ENCODE measurements around the gene ZNF649.

ZNF649 gene

GRCh38 chr19:51904331-51905165 lies at the start of gene ZNF649:
Gene ZNF649 (minus strand): TSS chr19:51905017. CDS start chr19:51900107, 4,910 bp downstream.
- TF ChIP-seq CTCF (IDR thresholded peaks at IDR 0.05; ENCODE audit: insufficient read depth, low read length, missing control alignments): no peak
- peak; percentile 31 for DNase-seq (ENCODE audit: low read depth, low spot score)
- POLR2A ChIA-PET: no interaction called here
- peak within 1 kb of the TSS; percentile 79 for H3K4me3 ChIP-seq (ENCODE audit: low read depth, low read length)
- CTCF ChIA-PET: interaction anchor here (1.7 kb wide), 1 partner anchor 14 kb away, joined by 6 read pairs; no protein-coding TSS in a partner anchor

DNA sequence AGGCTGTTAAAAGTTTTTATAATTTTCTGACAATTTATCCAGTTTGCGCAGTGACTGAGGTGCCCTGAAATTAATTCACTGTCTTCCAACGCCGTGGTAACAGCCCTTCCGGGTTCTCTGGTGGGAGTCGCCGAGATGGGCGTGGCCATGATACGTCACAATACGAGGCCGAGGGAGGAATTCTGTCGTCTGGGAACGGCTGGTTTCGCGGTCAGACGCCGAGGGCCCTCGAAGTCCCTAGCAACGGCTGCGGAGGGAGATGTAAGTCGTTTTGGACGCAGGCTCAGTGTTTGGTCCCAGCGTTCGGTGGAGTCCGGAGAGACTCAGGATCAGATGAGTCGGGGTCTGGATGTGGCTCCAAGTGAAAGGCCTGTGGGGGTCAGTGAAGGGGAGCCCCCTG lies 44.2 kb upstream of the ZNF649 start:
- CTCF ChIA-PET: no interaction called here
- DNase-seq (ENCODE audit: low read depth, low spot score): no peak
- TF ChIP-seq CTCF (IDR thresholded peaks at IDR 0.05; ENCODE audit: insufficient read depth, low read length, missing control alignments): no peak
- POLR2A ChIA-PET: no interaction called here
- peak overlapping the region; percentile 30 for H3K4me3 ChIP-seq (ENCODE audit: low read depth, low read length)

DNA sequence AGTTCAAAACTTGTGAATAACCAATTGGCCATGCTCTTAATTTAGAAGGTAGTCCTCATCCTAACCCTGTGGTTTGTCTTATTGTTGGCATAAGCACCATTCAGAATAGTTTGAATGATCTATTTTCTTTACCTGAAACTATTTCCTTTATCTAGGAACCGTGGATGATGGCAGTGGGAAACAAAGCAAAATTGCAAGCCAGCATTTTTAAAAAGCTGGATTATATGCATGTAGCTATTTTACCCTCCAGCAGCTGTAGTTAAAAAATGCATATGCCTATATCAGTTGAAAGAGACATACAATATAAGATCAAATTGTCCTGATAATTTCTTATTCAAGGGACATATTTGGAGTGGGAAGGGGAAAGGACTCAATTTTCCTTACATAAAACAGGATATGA lies 41.8 kb upstream of the ZNF649 start:
- ChIA-PET CTCF (no interaction called here), POLR2A (no interaction called here)
- no peak overlapping the region for H3K4me3 ChIP-seq (ENCODE audit: low read depth, low read length)
- TF ChIP-seq CTCF (IDR thresholded peaks at IDR 0.05; ENCODE audit: insufficient read depth, low read length, missing control alignments): no peak
- no peak for DNase-seq (ENCODE audit: low read depth, low spot score)

GRCh38 chr19:51944798-51945552 lies 40.2 kb upstream of the ZNF649 start:
- ChIA-PET POLR2A (no interaction called here), CTCF (no interaction called here)
- TF ChIP-seq CTCF (IDR thresholded peaks at IDR 0.05; ENCODE audit: insufficient read depth, low read length, missing control alignments): no peak
- H3K4me3 ChIP-seq (ENCODE audit: low read depth, low read length): no peak overlapping the region
- DNase-seq (ENCODE audit: low read depth, low spot score): no peak

GRCh38 chr19:51938936-51939335 lies 34.1 kb upstream of the ZNF649 start:
- H3K4me3 ChIP-seq (ENCODE audit: low read depth, low read length): no peak overlapping the region
- DNase-seq (ENCODE audit: low read depth, low spot score): no peak
- POLR2A ChIA-PET: no interaction called here
- CTCF ChIA-PET: no interaction called here
- TF ChIP-seq CTCF (IDR thresholded peaks at IDR 0.05; ENCODE audit: insufficient read depth, low read length, missing control alignments): no peak

DNA sequence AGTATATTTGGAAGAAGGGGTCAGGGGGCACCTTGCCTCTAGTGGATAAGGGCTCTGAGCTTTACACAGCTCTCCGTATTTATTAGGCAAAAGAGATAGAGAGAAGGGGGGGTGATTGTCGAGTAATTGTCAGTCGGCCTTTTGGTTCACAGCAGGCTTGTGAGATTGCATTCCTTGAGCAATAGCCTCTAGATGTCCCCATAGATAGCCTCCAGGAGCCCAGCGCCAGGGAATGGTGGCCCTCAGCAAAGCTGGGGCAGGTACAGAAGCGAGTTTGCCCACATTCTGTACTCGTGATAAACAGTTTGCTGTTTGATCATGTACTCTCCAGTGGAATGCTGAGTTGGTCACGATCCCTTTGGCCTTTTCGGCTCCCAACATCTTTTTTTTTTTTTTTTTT lies 27.1 kb upstream of the ZNF649 start:
- no peak for TF ChIP-seq CTCF (IDR thresholded peaks at IDR 0.05; ENCODE audit: insufficient read depth, low read length, missing control alignments)
- CTCF ChIA-PET: no interaction called here
- DNase-seq (ENCODE audit: low read depth, low spot score): no peak
- POLR2A ChIA-PET: no interaction called here
- no peak overlapping the region for H3K4me3 ChIP-seq (ENCODE audit: low read depth, low read length)

Data from AG04449 (cell line).